IPS-18c (cell line): ENCODE data around the gene BBS9.
"Not testable (repeated sequence)": the region's sequence is repeated elsewhere in the genome, so short reads cannot be mapped to it uniquely, and the experiment has no call there.

Experiments used
- H3K4me3 ChIP-seq: 2 replicates; pipeline ENCODE4 v1.7.0; 2013; ENCODE audit warnings: low read depth, mild to moderate bottlenecking, low read length, moderate library complexity; ENCODE audit not compliant: insufficient read depth
- H3K9me3 ChIP-seq: one replicate; pipeline ENCODE4 v1.6.1; 2013; ENCODE audit warnings: mild to moderate bottlenecking, low read length, moderate library complexity; ENCODE audit not compliant: control insufficient read depth, insufficient read depth

Gene BBS9

GRCh38 chr7:33128990-33129805 is at the start of gene BBS9:
TSS of gene BBS9 (plus strand) at chr7:33129564. CDS start at chr7:33146253, 16,689 bp downstream.
- H3K9me3 ChIP-seq, result no peaks in the 10 kb centered on the region
- peak within 1 kb of the TSS; percentile 89 for H3K4me3 ChIP-seq

GRCh38 chr7:33079763-33080690 is 49.3 kb upstream of the BBS9 start:
- Histone ChIP-seq H3K4me3 (no peak overlapping the region), H3K9me3 (no peaks in the 10 kb centered on the region)

GRCh38 chr7:33087356-33087755 is 42.0 kb upstream of the BBS9 start:
- Histone ChIP-seq H3K9me3 (no peaks in the 10 kb centered on the region), H3K4me3 (no peak overlapping the region)

DNA sequence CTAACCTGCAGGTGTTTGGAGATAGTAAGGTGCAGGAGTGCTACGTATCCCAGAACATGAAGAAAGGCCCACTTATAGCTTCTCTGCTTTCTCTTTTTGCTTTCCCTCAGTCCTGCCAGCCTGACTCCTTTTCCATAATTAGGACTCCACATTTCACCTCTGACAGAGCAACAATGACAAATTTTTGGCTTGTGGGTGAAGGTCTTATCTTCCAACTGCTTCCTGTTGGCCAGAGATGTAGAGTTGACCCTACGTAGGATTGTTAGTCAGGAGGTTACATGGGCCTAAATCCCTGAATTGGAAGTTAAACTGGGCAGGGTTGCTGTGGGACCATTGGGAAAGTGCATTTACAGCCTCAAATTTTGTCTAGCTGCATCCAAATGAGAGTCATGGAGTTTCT is 41.5 kb upstream of the BBS9 start:
- no peaks in the 10 kb centered on the region for H3K9me3 ChIP-seq
- H3K4me3 ChIP-seq, result no peak overlapping the region

GRCh38 chr7:33089142-33089541 is 40.2 kb upstream of the BBS9 start:
- Histone ChIP-seq H3K9me3 (no peaks in the 10 kb centered on the region), H3K4me3 (no peak overlapping the region)

DNA sequence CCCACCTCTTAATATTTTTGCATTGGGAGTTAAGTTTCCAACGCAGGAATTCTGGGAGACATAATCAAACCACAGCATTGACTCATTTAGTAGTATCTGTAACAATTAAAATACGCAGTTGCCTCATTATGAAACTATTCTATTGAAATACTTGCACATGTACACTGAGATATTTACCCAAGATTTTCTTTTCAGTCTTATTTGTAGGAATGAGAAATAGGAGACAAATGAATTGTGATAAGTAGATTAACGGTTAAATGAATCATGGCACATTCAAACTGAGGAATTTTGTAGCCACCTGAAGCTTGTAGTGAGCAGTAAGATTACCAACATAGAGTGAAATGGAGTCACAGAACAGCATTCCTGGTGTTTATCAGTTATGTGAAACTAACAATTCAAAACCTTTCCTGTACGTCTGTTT is 38.2 kb upstream of the BBS9 start:
- Histone ChIP-seq H3K4me3 (no peak overlapping the region), H3K9me3 (no peaks in the 10 kb centered on the region)

DNA sequence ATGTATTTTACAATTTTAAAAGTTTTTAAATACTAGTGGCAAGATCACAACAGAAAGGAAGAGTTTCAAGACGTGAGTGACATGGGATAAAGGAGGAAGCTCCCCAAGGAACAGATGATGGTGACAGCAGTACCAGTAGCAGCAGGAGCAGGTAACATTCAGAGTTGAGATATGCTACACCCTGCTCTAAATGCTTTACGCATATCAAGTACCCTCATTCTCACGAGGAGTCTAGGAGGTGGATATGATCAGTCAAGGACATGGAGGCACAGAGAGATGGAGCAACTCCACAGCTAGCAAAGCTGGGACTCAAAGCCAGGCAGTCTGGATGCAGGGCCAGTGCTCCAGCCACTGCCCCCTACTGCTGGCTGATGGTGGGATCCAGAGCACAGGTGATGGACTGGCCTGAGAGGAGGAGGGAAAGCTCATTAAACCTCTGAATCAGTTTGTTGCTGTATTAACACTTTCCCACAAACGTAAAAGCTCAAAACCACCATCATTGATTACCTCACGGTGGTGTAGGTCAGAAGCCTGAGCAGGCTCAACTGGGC is 37.6 kb upstream of the BBS9 start:
- Histone ChIP-seq H3K9me3 (no peaks in the 10 kb centered on the region), H3K4me3 (no peak overlapping the region)

DNA sequence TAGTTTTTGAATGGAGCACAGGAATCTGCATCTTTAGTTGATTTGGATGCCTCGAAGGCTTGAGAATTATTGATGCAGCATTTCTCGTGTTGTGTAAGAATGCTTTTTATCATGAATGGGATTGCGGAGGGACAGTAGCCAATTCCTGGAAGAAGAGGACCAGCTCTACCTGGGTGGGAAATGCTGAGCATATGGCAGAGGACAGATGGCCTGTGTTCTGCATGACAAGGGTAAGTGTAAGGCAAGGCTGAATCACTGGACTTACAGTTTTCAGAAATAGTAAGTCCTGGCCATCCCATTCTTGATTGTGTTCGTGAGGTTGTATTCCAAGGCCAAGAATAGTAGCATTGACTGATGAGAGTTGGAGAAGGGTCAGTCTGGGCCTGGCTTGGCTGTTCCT is 36.1 kb upstream of the BBS9 start:
- Histone ChIP-seq H3K9me3 (no peaks in the 10 kb centered on the region), H3K4me3 (no peak overlapping the region)

- H3K9me3 ChIP-seq, H3K4me3 ChIP-seq: not testable (repeated sequence)
Measured at GRCh38 chr7:33094745-33095275, 34.6 kb upstream of the BBS9 start.

- Histone ChIP-seq H3K4me3 (no peak overlapping the region), H3K9me3 (no peaks in the 10 kb centered on the region)
Measured at GRCh38 chr7:33099154-33099940, 30.0 kb upstream of the BBS9 start.

GRCh38 chr7:33100770-33101169 is 28.6 kb upstream of the BBS9 start:
- H3K4me3 ChIP-seq, result no peak overlapping the region

DNA sequence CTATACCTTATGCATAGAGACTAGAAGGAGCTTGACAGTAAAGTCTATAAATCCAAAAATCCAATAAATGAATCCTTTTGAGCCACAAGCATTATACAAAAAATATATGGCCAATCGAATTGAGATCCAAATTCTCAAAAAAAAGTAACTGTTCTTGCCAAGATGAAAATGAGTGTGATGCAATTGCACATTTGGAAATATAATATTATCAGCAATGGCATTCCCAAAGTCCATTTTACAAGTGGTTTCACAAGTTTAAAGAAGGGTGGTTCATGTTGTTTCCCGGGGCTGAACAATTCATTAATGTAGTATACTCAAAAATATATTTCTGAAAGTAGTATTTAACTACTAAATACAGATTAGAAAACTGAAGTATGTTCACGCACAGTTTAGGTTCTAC is 27.5 kb upstream of the BBS9 start:
- Histone ChIP-seq H3K4me3 (no peak overlapping the region), H3K9me3 (no peaks in the 10 kb centered on the region)

More at GRCh38 chr7:33100770-33101169, 28.6 kb upstream of the BBS9 start:
- H3K9me3 ChIP-seq, result no peaks in the 10 kb centered on the region

DNA sequence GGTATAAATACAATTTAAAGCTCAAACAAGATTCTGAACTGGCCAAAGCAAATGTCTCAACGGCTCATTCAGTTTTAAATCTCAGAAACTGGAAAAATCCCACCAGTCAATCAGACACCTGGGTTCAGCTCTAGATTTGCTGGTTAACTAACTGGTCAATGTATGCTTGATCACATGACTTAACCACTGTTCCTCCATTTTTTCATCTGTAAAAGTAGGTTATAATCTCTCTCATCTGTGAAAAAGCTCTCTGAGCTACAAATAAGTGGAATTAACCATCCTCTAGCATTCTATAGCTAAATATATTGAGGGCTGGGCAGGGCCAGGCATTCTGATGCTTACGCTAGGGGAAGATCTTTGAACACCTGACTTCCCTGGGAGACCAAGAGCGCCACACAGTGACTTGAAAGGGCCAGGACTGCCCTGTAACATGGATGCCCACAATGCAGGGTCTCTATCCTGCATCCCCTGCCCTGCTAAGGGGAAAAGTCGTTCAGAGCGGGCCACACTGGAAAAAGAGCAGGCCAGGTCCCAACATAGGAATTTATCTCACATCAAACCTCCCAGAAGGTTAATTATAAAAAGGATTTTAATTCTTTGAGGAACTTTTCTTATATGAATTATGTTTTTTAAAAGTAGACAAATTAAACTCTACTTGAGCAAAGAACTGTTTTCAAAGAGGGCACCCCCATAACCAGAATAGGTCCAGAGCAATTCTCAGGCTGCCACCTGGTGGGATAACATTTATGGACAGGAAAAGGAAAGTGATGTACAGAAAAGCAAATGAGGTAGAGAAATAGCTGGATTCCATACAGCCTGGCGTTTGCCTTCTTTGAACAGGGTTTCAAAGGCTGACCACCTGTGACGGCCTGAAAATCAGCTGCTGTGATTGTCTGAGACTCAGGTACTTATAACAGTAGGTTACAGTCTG is 22.0 kb upstream of the BBS9 start:
- H3K4me3 ChIP-seq, result no peak overlapping the region
- no peaks in the 10 kb centered on the region for H3K9me3 ChIP-seq

GRCh38 chr7:33108554-33109004 is 20.8 kb upstream of the BBS9 start:
- peak overlapping the region; percentile 92 for H3K4me3 ChIP-seq
- H3K9me3 ChIP-seq, result no peaks in the 10 kb centered on the region

DNA sequence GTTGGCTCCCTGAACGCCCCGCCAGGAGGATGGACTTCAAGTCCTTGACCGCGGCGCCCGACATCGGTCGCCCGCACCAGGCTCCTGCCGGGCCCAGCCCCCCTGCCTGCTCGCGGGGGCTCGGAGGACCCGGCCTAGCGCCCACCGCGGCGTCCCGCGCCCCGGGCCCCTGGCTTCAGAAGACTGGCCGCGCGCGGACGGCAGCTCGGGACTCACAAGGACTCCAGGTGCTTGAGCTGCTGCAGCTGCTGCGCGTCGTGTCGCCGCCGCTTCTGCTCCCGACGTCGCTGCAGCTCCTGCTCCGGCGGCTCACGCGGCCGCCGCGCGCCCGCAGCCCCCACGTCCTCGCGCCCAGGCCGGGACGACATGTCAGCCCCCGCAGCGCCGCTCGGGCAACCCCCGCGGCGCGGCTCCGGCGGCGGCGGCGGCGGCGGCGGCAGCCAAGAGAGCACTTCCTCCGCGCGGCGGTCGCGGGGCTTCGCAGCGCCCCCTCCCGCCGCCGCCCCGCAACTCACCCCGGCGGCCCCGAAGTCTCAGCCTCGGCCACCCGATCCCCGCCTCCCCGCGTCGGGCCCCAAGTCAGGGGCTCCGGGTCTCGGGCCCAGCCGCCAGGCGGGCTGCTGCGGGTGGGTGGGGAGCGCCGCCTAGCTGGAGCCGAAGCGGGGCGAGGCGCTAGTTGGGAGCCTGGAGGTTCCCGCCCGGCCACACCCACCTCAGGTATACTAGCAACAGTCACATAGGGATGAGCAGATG is 20.2 kb upstream of the BBS9 start, which contains the start of gene RP9:
TSS of gene RP9 (minus strand) at position 400 of the 753 bp plus-strand sequence. CDS start at position 368, 32 bp downstream.
- Histone ChIP-seq H3K4me3 (peak within 1 kb of the TSS; percentile 92), H3K9me3 (no peaks in the 10 kb centered on the region)
